NCI-H2227 treated with DMSO at 0.1 percent for 48 hours (cell line): Measurements from ENCODE around the gene POLR3A.

Source experiments
- DNase-seq: peaks from one replicate; lab custom pipeline; 2025; lab: John Stamatoyannopoulos, UW

POLR3A gene

GRCh38 chr10:77977934-77978333 lies 51.4 kb downstream of the POLR3A start:
- no peak for DNase-seq

GRCh38 chr10:77977016-77977415 lies 52.3 kb downstream of the POLR3A start:
- no peak for DNase-seq

GRCh38 chr10:77975086-77975666 lies 54.1 kb downstream of the POLR3A start:
- DNase-seq = no peak

- DNase-seq = no peak
These were observed 54.8 kb downstream of the POLR3A start for GRCh38 chr10:77974396-77975074.

GRCh38 chr10:77973276-77973675 lies 56.0 kb downstream of the POLR3A start:
- DNase-seq = no peak

GRCh38 chr10:77972148-77972547 lies 57.2 kb downstream of the POLR3A start:
- no peak for DNase-seq

GRCh38 chr10:77971804-77972144 lies 57.5 kb downstream of the POLR3A start:
- no peak for DNase-seq

GRCh38 chr10:77970869-77971803 lies 58.2 kb downstream of the POLR3A start:
- DNase-seq = no peak

- DNase-seq = no peak
These were observed 60.2 kb downstream of the POLR3A start for GRCh38 chr10:77969114-77969513.

GRCh38 chr10:77967611-77968022 lies 61.7 kb downstream of the POLR3A start:
- DNase-seq = peak; percentile 48

- no peak for DNase-seq
These were observed 64.0 kb downstream of the POLR3A start for GRCh38 chr10:77965294-77965693.

- no peak for DNase-seq
These were observed 64.5 kb downstream of the POLR3A start for GRCh38 chr10:77964811-77965210.

GRCh38 chr10:77963901-77964300 lies 65.4 kb downstream of the POLR3A start:
- no peak for DNase-seq

GRCh38 chr10:77962350-77963146 lies 66.8 kb downstream of the POLR3A start:
- no peak for DNase-seq

- no peak for DNase-seq
These were observed 67.6 kb downstream of the POLR3A start for GRCh38 chr10:77961668-77962067.

- DNase-seq = no peak
These were observed 68.4 kb downstream of the POLR3A start for GRCh38 chr10:77960829-77961329.

GRCh38 chr10:77959887-77960455 lies 69.3 kb downstream of the POLR3A start:
- no peak for DNase-seq

GRCh38 chr10:77959384-77959783 lies 69.9 kb downstream of the POLR3A start:
- no peak for DNase-seq

GRCh38 chr10:77955136-77955535 lies 74.2 kb downstream of the POLR3A start:
- DNase-seq = no peak

- no peak for DNase-seq
These were observed 80.1 kb downstream of the POLR3A start for GRCh38 chr10:77949167-77949566.

GRCh38 chr10:77946084-77946483 lies 83.2 kb downstream of the POLR3A start:
- DNase-seq = no peak

- DNase-seq = no peak
These were observed 84.8 kb downstream of the POLR3A start for GRCh38 chr10:77944519-77944918.
